ENCODE measurements around the gene PLOD3.

GRCh38 chr7:101216001-101216859 is 1.2 kb downstream of the PLOD3 start:
- TF ChIP-seq CTCF (IDR thresholded peaks at IDR 0.05; ENCODE audit: borderline replicate concordance, extremely low read depth, low read length, poor library complexity, severe bottlenecking) = no peak
- TF ChIP-seq EZH2 (IDR thresholded peaks at IDR 0.05; ENCODE audit: borderline replicate concordance, low read depth, low read length, severe bottlenecking) = no peak
